ENCODE data around the gene MAN1A1. TPM values are rescaled to one million over a fixed set of nuclear protein-coding genes. Genes with fewer than 3 reads are reported as not detected.

Gene MAN1A1
- total RNA-seq, 1 donor, result 175 TPM

DNA sequence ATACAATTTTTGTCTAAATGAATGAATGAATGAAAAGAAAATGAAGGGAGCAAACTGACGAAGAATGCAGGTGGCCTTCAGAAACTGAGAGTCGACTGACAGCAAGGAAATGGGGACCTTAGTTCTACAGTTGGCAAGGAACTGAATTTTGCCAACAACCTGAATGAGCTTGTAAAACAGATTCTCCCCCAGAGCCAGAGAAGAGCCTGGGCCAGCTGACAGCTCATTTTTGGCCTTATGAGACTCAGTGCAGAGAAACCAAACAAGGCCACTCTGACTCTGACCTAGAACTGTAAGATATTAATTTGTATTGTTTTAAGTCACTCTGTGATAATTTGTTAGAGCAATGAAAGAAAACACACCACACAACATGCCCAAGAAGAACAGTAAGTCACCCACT, 21.8 kb downstream of the MAN1A1 start:
- H3K4me3 ChIP-seq (ENCODE audit: low read depth, low read length), result no peak overlapping the region
- no peak for DNase-seq (ENCODE audit: low read depth)
- no peak for TF ChIP-seq CTCF (IDR thresholded peaks at IDR 0.05; ENCODE audit: insufficient read depth, low read length)

- DNase-seq (ENCODE audit: low read depth), result no peak
- no peak overlapping the region for H3K4me3 ChIP-seq (ENCODE audit: low read depth, low read length)
- TF ChIP-seq CTCF (IDR thresholded peaks at IDR 0.05; ENCODE audit: insufficient read depth, low read length), result no peak
Measured at GRCh38 chr6:119326291-119327005, 23.1 kb downstream of the MAN1A1 start.

- no peak overlapping the region for H3K4me3 ChIP-seq (ENCODE audit: low read depth, low read length)
- TF ChIP-seq CTCF (IDR thresholded peaks at IDR 0.05; ENCODE audit: insufficient read depth, low read length), result no peak
- DNase-seq (ENCODE audit: low read depth), result no peak
Measured at GRCh38 chr6:119325559-119326265, 23.8 kb downstream of the MAN1A1 start.

- DNase-seq (ENCODE audit: low read depth), result no peak
- TF ChIP-seq CTCF (IDR thresholded peaks at IDR 0.05; ENCODE audit: insufficient read depth, low read length), result no peak
- H3K4me3 ChIP-seq (ENCODE audit: low read depth, low read length), result no peak overlapping the region
Measured at GRCh38 chr6:119324718-119325117, 24.8 kb downstream of the MAN1A1 start.

GRCh38 chr6:119323931-119324330, 25.6 kb downstream of the MAN1A1 start:
- no peak for TF ChIP-seq CTCF (IDR thresholded peaks at IDR 0.05; ENCODE audit: insufficient read depth, low read length)
- H3K4me3 ChIP-seq (ENCODE audit: low read depth, low read length), result no peak overlapping the region
- DNase-seq (ENCODE audit: low read depth), result no peak

DNA sequence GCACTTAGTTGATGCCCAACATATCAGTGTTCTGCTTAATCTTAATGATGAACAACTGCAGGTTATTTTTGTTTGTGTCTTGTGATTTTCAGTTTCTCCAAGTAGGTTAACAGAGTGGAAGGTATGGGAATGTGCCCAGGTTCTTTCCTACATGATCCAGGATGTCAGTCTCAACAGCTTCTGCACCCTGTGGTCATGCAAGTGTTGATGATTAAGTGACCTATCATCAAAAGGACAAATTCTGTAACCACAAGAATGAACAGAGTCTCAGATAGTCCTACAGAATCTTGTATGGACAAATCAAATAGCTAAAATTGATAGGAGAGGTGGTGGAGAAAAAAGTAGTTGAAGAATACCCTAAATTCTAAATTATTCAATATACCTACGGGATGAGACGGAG, 26.1 kb downstream of the MAN1A1 start:
- TF ChIP-seq CTCF (IDR thresholded peaks at IDR 0.05; ENCODE audit: insufficient read depth, low read length), result no peak
- no peak overlapping the region for H3K4me3 ChIP-seq (ENCODE audit: low read depth, low read length)
- no peak for DNase-seq (ENCODE audit: low read depth)

All from fibroblast of the aortic adventitia (primary cell).